ENCODE data around the gene ZNF672.

The ZNF672 gene

GRCh38 chr1:248813546-248813945, 24.5 kb upstream of the ZNF672 start:
- H3K4me1 ChIP-seq (ENCODE audit: control insufficient read depth, insufficient read depth, low read length): peaks cover 5% of the 10 kb centered on the region
- H3K36me3 ChIP-seq (ENCODE audit: control insufficient read depth in 2 of 2, insufficient read depth in 2 of 2, low read length in 2 of 2): peaks cover 33 to 47% of the 10 kb centered on the region in 2 donors
- H3K9ac ChIP-seq (ENCODE audit: low read length in 2 of 2): no peak overlapping the region
- no peak overlapping the region for H3K4me3 ChIP-seq (ENCODE audit: low read length in 2 of 2)
- no peak overlapping the region for H3K27ac ChIP-seq (ENCODE audit: low read length)
- no peaks in the 10 kb centered on the region for H3K9me3 ChIP-seq (ENCODE audit: control insufficient read depth in 2 of 2, low read length in 2 of 2)
- H3K27me3 ChIP-seq (ENCODE audit: control insufficient read depth in 1 of 2, insufficient read depth in 2 of 2, low read length in 2 of 2): no peaks in the 10 kb centered on the region

GRCh38 chr1:248814351-248814750, 23.7 kb upstream of the ZNF672 start:
- Histone ChIP-seq H3K27ac (ENCODE audit: low read length) (no peak overlapping the region), H3K36me3 (ENCODE audit: control insufficient read depth in 2 of 2, insufficient read depth in 2 of 2, low read length in 2 of 2) (peaks cover 33 to 47% of the 10 kb centered on the region in 2 donors), H3K27me3 (ENCODE audit: control insufficient read depth in 1 of 2, insufficient read depth in 2 of 2, low read length in 2 of 2) (no peaks in the 10 kb centered on the region), H3K4me1 (ENCODE audit: control insufficient read depth, insufficient read depth, low read length) (peaks cover 10% of the 10 kb centered on the region), H3K9me3 (ENCODE audit: control insufficient read depth in 2 of 2, low read length in 2 of 2) (no peaks in the 10 kb centered on the region), H3K4me3 (ENCODE audit: low read length in 2 of 2) (no peak overlapping the region), H3K9ac (ENCODE audit: low read length in 2 of 2) (no peak overlapping the region)

GRCh38 chr1:248815407-248816034, 22.5 kb upstream of the ZNF672 start:
- Histone ChIP-seq H3K9ac (ENCODE audit: low read length in 2 of 2) (no peak overlapping the region), H3K4me3 (ENCODE audit: low read length in 2 of 2) (no peak overlapping the region), H3K9me3 (ENCODE audit: control insufficient read depth in 2 of 2, low read length in 2 of 2) (no peaks in the 10 kb centered on the region), H3K27ac (ENCODE audit: low read length) (no peak overlapping the region), H3K36me3 (ENCODE audit: control insufficient read depth in 2 of 2, insufficient read depth in 2 of 2, low read length in 2 of 2) (peaks cover 36 to 53% of the 10 kb centered on the region in 2 donors), H3K4me1 (ENCODE audit: control insufficient read depth, insufficient read depth, low read length) (peaks cover 15% of the 10 kb centered on the region), H3K27me3 (ENCODE audit: control insufficient read depth in 1 of 2, insufficient read depth in 2 of 2, low read length in 2 of 2) (no peaks in the 10 kb centered on the region)

- Histone ChIP-seq H3K9me3 (ENCODE audit: control insufficient read depth in 2 of 2, low read length in 2 of 2) (no peaks in the 10 kb centered on the region), H3K27ac (ENCODE audit: low read length) (no peak overlapping the region), H3K4me3 (ENCODE audit: low read length in 2 of 2) (no peak overlapping the region), H3K9ac (ENCODE audit: low read length in 2 of 2) (no peak overlapping the region), H3K4me1 (ENCODE audit: control insufficient read depth, insufficient read depth, low read length) (peaks cover 17% of the 10 kb centered on the region), H3K27me3 (ENCODE audit: control insufficient read depth in 1 of 2, insufficient read depth in 2 of 2, low read length in 2 of 2) (no peaks in the 10 kb centered on the region), H3K36me3 (ENCODE audit: control insufficient read depth in 2 of 2, insufficient read depth in 2 of 2, low read length in 2 of 2) (peaks cover 41 to 58% of the 10 kb centered on the region in 2 donors)
Measured at GRCh38 chr1:248816042-248816851, 21.8 kb upstream of the ZNF672 start.

GRCh38 chr1:248817065-248817464, 21.0 kb upstream of the ZNF672 start:
- H3K4me3 ChIP-seq (ENCODE audit: low read length in 2 of 2): no peak overlapping the region
- no peak overlapping the region for H3K27ac ChIP-seq (ENCODE audit: low read length)
- H3K9ac ChIP-seq (ENCODE audit: low read length in 2 of 2): no peak overlapping the region
- no peaks in the 10 kb centered on the region for H3K27me3 ChIP-seq (ENCODE audit: control insufficient read depth in 1 of 2, insufficient read depth in 2 of 2, low read length in 2 of 2)
- H3K4me1 ChIP-seq (ENCODE audit: control insufficient read depth, insufficient read depth, low read length): peaks cover 24% of the 10 kb centered on the region
- H3K9me3 ChIP-seq (ENCODE audit: control insufficient read depth in 2 of 2, low read length in 2 of 2): no peaks in the 10 kb centered on the region
- peaks cover 41 to 57% of the 10 kb centered on the region in 2 donors for H3K36me3 ChIP-seq (ENCODE audit: control insufficient read depth in 2 of 2, insufficient read depth in 2 of 2, low read length in 2 of 2)

GRCh38 chr1:248818505-248819374, 19.3 kb upstream of the ZNF672 start:
- peaks cover 33 to 45% of the 10 kb centered on the region in 2 donors for H3K36me3 ChIP-seq (ENCODE audit: control insufficient read depth in 2 of 2, insufficient read depth in 2 of 2, low read length in 2 of 2)
- H3K27me3 ChIP-seq (ENCODE audit: control insufficient read depth in 1 of 2, insufficient read depth in 2 of 2, low read length in 2 of 2): no peaks in the 10 kb centered on the region
- H3K4me1 ChIP-seq (ENCODE audit: control insufficient read depth, insufficient read depth, low read length): peaks cover 39% of the 10 kb centered on the region
- H3K9me3 ChIP-seq (ENCODE audit: control insufficient read depth in 2 of 2, low read length in 2 of 2): no peaks in the 10 kb centered on the region
- no peak overlapping the region for H3K27ac ChIP-seq (ENCODE audit: low read length)
- H3K9ac ChIP-seq (ENCODE audit: low read length in 2 of 2): peak overlapping the region in 1 of 2 donors; percentile 21
- no peak overlapping the region for H3K4me3 ChIP-seq (ENCODE audit: low read length in 2 of 2)

- Histone ChIP-seq H3K4me3 (ENCODE audit: low read length in 2 of 2) (no peak overlapping the region), H3K4me1 (ENCODE audit: control insufficient read depth, insufficient read depth, low read length) (peaks cover 53% of the 10 kb centered on the region), H3K27me3 (ENCODE audit: control insufficient read depth in 1 of 2, insufficient read depth in 2 of 2, low read length in 2 of 2) (no peaks in the 10 kb centered on the region), H3K9ac (ENCODE audit: low read length in 2 of 2) (no peak overlapping the region), H3K9me3 (ENCODE audit: control insufficient read depth in 2 of 2, low read length in 2 of 2) (no peaks in the 10 kb centered on the region), H3K36me3 (ENCODE audit: control insufficient read depth in 2 of 2, insufficient read depth in 2 of 2, low read length in 2 of 2) (peaks cover 22 to 38% of the 10 kb centered on the region in 2 donors), H3K27ac (ENCODE audit: low read length) (no peak overlapping the region)
Measured at GRCh38 chr1:248820041-248820585, 17.9 kb upstream of the ZNF672 start.

GRCh38 chr1:248821101-248821500, 16.9 kb upstream of the ZNF672 start:
- no peak overlapping the region for H3K27ac ChIP-seq (ENCODE audit: low read length)
- peaks cover 55% of the 10 kb centered on the region for H3K4me1 ChIP-seq (ENCODE audit: control insufficient read depth, insufficient read depth, low read length)

GRCh38 chr1:248821641-248822040, 16.4 kb upstream of the ZNF672 start:
- Histone ChIP-seq H3K4me3 (ENCODE audit: low read length in 2 of 2) (no peak overlapping the region), H3K9ac (ENCODE audit: low read length in 2 of 2) (peak overlapping the region in 1 of 2 donors; percentile 36), H3K4me1 (ENCODE audit: control insufficient read depth, insufficient read depth, low read length) (peaks cover 58% of the 10 kb centered on the region), H3K27me3 (ENCODE audit: control insufficient read depth in 1 of 2, insufficient read depth in 2 of 2, low read length in 2 of 2) (no peaks in the 10 kb centered on the region), H3K36me3 (ENCODE audit: control insufficient read depth in 2 of 2, insufficient read depth in 2 of 2, low read length in 2 of 2) (peaks cover 8 to 26% of the 10 kb centered on the region in 2 donors), H3K27ac (ENCODE audit: low read length) (peak overlapping the region; percentile 31), H3K9me3 (ENCODE audit: control insufficient read depth in 2 of 2, low read length in 2 of 2) (no peaks in the 10 kb centered on the region)

More at GRCh38 chr1:248821101-248821500, 16.9 kb upstream of the ZNF672 start:
- no peak overlapping the region for H3K4me3 ChIP-seq (ENCODE audit: low read length in 2 of 2)
- H3K9me3 ChIP-seq (ENCODE audit: control insufficient read depth in 2 of 2, low read length in 2 of 2): no peaks in the 10 kb centered on the region
- H3K9ac ChIP-seq (ENCODE audit: low read length in 2 of 2): no peak overlapping the region
- no peaks in the 10 kb centered on the region for H3K27me3 ChIP-seq (ENCODE audit: control insufficient read depth in 1 of 2, insufficient read depth in 2 of 2, low read length in 2 of 2)
- peaks cover 13 to 30% of the 10 kb centered on the region in 2 donors for H3K36me3 ChIP-seq (ENCODE audit: control insufficient read depth in 2 of 2, insufficient read depth in 2 of 2, low read length in 2 of 2)
